HG03460 (cell line): ENCODE data around the gene PPP1R14D.

Source experiments
- ATAC-seq: cut with Tn5 transposase; IDR thresholded peaks from one replicate; pipeline ENCODE4 v1.9.1; 2021; ENCODE audit not compliant: unreplicated experiment

Gene PPP1R14D

DNA sequence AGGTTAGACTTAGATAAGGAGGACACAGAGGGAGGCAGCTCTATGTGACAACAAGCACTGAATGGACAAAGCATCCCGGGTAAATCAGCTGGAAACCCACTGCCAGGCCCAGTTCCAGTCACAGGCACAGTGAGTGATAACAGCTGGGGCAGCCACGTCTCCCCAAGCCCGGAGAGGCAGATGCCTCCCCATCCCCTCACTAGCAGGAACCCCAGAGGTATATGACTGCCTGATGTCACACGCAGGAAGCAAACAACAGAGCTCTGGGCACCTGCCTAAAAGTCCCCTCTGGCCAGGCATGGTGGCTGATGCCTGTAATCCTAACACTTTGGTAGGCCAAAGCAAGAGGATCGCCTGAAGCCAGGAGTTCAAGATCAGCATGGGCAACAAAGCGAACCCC is 40.5 kb downstream of the PPP1R14D start:
- no peak for ATAC-seq

DNA sequence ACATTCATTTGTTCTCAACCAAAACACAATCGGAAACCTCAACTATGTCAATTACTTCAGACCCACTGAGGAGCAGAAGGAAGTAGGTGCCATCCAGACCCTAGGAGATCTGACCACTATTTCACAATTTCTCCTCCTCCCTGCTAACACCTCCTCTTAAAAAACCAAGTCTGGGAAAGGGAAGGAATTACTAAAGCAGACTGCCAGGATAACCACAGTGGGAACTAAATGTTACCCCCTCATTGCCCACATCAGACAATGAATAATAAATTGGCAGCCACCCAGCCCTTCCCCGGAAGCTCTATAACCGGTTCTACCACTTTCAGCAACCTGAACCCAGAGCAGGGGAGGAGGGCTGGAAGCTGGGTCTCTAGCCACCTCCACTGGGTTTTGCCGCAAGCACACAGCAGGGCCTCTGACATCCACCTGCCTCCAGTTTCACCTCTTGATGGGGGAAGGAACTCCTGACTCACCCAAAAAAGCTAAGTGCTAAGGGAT is 41.1 kb downstream of the PPP1R14D start:
- ATAC-seq: no peak

DNA sequence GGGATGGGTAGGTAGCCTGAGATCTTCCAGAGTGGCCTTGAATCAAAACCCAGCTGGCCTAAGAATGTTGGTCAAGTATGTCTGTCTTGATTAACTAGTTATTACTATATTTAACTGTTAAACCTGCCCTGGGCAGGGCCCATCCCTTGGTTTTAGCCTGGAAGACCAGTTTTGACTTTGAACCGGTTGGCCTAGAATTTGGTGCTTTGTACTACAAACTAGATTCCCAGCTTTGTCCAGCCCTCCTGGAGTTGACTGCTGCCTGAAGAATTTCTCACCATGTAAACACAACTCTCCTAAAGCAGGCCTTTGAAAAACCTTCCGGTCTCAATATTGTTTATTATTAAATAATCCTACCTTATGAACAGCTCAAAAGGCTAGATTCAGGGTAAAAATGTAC is 42.7 kb downstream of the PPP1R14D start:
- no peak for ATAC-seq

DNA sequence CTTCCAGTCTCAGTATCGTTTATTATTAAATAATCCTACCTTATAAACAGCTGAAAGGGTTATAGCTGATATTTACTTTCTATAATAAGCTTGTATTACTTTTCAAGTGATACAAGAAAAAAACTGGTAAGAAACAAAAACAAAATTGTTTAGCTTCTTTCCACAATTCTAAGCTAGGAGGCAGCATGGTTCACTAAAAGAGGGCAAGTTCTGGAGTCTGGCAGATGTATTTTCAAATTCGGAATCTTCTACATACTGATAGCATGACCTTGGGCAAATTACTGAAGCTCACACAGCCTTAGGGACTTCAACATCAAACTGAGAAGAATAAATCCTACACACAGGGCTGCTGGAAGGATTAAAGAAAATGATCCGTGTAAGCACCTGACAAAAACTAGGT is 43.3 kb downstream of the PPP1R14D start:
- ATAC-seq: no peak

GRCh38 chr15:40782609-40783227 is 45.8 kb downstream of the PPP1R14D start:
- ATAC-seq: peak; percentile 64

DNA sequence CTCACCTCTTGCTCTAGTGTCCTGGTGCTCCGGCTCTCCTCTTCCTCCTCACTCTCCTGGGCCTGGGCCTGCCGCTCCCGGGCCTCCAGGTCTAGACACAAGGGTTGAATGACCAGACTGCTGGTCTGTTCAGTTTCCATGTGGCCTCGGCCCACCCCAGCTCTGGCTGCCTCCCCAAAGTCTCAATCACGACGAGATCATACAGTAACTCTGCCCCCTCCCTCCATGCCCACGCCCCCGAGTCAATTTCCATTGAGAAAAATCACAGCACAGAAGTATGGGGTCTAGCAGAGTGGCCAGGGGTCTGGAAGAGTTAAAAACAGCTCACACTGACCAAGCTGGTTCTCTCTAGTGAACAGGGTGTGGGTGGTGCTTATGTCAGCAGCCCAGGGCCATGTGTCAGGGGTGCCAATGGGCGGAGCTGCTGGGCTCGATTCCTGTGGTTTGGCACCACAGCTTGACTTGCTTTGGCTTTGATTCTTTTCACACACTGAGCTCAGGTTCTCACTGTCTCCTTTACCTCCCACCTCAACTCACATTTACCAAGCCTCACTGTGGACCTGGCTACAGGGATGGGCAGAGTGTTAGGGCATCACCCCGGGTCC is 51.9 kb downstream of the PPP1R14D start:
- ATAC-seq: no peak

GRCh38 chr15:40775740-40776536 is 52.6 kb downstream of the PPP1R14D start:
- no peak for ATAC-seq

GRCh38 chr15:40775007-40775406 is 53.5 kb downstream of the PPP1R14D start:
- no peak for ATAC-seq

DNA sequence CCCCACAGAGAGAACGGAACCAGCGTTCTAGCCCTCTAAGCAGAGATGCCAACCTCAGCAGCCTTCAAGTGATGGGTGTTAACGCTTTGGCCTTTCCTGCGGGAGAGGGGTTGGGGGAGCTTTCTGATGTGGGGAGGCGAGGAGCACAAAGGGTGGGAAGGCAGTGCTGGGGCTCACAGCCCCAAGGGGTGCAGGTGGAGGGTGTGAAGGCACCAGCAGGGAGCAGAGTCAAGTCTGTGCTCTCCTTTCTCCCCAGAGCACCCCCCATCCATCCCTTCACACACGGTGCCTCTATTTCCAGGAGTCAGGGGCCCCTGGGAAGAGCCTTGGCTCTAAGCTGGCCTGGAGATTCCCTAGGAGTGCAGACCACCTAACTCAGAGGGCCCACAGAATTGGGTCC is 54.6 kb downstream of the PPP1R14D start:
- ATAC-seq: no peak

- no peak for ATAC-seq
Measured at GRCh38 chr15:40773496-40773895, 55.0 kb downstream of the PPP1R14D start.

DNA sequence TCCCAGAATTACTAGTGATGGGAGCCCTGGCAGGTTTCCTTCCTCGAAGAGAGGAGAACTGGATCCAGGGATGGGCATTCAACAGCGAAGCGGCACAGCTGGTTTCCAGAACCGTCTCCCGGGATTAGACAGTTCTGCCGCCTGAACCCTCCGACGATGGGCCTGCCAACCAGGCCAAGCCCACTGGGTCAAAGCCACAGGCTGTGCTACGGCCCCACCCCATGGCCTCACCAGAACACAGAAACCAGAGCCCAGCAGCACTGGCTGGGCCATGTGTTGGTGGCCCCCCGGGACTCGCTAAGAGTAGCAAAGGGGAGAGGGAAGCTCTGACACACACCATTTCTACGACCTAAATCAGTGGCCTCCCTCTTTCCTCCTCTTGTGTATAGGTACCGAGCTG is 56.5 kb downstream of the PPP1R14D start:
- no peak for ATAC-seq

DNA sequence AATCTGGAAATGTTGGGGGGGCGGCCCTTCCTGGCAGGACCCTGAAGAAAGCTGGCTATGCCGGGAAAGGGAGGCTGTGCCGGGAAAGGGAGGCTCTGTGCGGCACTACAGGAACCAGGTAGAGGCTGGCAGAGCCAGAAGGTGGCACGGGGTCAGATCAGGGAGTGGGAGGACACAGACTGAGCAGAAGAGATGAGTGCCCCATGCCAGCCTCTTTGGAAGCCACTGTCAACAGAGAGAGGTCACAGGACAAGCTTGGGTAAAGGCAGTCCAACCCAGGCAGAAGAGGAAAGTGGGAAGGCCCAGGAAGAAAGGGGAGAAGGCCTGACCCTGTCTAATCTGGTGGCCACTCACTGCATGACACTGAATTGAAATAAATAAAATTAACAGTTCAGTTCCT is 57.3 kb downstream of the PPP1R14D start:
- ATAC-seq: no peak

- ATAC-seq: no peak
Measured at GRCh38 chr15:40770147-40770721, 58.3 kb downstream of the PPP1R14D start.

GRCh38 chr15:40769274-40770146 is 59.0 kb downstream of the PPP1R14D start, which contains the start of gene C15orf62:
Gene C15orf62 (plus strand): TSS chr15:40769980. CDS start chr15:40770496, 516 bp downstream.
- peak; percentile 50 for ATAC-seq

- ATAC-seq: no peak
Measured at GRCh38 chr15:40768521-40769273, 59.8 kb downstream of the PPP1R14D start.

DNA sequence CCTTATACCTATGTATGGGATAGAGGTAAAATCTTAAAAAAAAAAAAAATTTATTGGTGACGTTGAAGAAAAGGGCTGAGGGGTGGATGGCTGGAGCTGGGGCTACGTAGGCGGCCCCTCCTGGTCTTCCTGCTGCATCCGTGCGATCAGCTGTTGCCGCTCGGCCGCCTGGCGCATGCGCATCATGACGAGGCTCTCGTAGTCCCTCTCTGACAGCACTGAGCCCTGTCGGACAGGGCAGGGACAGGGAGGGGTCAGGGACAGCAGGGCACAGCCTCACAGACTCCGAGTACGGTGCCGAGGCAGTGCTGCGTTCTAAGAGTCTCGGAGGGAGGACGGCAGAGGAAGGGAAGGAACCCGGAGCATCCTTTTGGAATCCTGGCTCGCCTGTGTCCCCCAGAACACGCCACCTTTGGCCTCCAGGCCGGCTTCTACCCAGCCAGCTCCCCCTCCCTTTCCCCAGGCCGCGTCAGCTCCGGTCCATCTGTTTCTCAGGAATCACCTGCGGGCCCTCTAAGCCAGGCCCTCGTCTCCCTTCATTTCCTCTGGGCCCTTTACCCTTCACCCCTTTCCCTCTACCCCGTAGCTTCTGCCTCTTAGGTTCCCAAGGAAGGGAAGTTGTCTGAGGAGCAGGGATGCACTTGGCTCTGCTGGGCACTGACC is 60.5 kb downstream of the PPP1R14D start:
- no peak for ATAC-seq

DNA sequence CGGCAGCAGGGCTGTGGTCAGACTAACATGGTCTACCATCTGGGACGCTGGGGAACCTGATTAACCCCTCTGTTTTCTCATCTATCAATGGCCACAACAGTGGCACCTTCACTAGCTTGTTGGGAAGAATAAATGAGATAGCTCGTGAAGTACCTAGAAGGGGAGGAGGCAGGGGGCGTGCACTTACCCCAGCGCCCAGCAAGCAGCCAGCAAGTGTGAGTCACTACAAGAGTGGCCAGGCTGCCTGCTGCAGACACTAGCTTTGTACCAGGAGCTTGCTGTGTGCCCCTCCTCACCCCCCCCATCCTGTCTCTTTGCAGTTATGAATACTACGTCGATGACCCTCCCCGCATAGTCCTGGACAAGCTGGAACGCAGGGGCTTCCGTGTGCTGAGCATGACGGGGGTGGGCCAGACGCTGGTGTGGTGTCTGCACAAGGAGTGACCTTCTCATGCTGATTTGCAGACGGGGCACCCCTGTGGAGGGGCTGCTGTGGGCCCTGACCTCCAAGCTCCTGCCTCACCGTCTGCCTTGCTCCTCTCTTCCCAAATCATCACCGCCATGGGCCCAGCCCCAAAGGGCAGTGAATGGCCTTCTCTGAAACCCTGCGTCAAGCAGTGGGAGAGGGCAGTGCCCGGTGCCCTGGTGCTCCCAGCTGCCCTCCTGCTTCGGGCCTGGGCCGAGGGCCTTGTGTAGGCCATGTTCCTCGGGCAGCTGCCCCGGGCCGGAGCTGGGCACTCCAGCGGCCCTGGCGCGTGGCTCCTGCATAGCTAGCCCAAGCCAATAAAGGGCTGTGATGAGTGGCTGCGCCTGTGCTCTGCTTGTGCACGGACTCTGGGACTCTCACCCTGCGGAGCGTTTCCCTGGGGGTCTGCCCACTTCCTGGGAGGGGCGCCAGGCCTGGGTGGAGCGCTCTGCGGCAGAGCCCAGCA is 61.3 kb downstream of the PPP1R14D start:
- no peak for ATAC-seq

- no peak for ATAC-seq
Measured at GRCh38 chr15:40766194-40766815, 62.2 kb downstream of the PPP1R14D start.
